ENCODE results near the gene CHCHD6.

Gene CHCHD6

GRCh38 chr3:126835472-126836219 lies 131.6 kb downstream of the CHCHD6 start:
- no peaks in the 10 kb centered on the region for H4K20me1 ChIP-seq (ENCODE audit: low read depth, low read length)
- H3K9me2 ChIP-seq (replicated peaks; ENCODE audit: insufficient read depth, low read length) = no peaks in the 10 kb centered on the region
- H3K27me3 ChIP-seq (ENCODE audit: low read length) = no peaks in the 10 kb centered on the region
- no peaks in the 10 kb centered on the region for H3K36me3 ChIP-seq (ENCODE audit: low read length)
- no peak overlapping the region for H2AFZ ChIP-seq (ENCODE audit: low read depth, low read length, severe bottlenecking)
- no peak overlapping the region for H3K9ac ChIP-seq (ENCODE audit: low read length)
- no peak overlapping the region for H3K27ac ChIP-seq (ENCODE audit: low read depth, low read length)
- no peaks in the 10 kb centered on the region for H3K79me2 ChIP-seq (ENCODE audit: insufficient read depth, low read length)
- H3F3A ChIP-seq (ENCODE audit: insufficient read depth) = no peaks in the 10 kb centered on the region
- no peaks in the 10 kb centered on the region for H3K9me3 ChIP-seq (ENCODE audit: insufficient read depth, low read length)
- TF ChIP-seq EZH2phosphoT487 (conservative IDR thresholded peaks at IDR 0.05; ENCODE audit: low read length) (no peak), CTCF (IDR thresholded peaks at IDR 0.05; ENCODE audit: insufficient read depth, low read length, poor library complexity, severe bottlenecking) (no peak)
- no peak overlapping the region for H3K4me3 ChIP-seq (ENCODE audit: insufficient read depth, low read length, poor library complexity, severe bottlenecking)
- no peak overlapping the region for H3K4me2 ChIP-seq (ENCODE audit: low read depth, low read length, poor library complexity, severe bottlenecking)

- H3K4me2 ChIP-seq (ENCODE audit: low read depth, low read length, poor library complexity, severe bottlenecking) = no peak overlapping the region
- TF ChIP-seq EZH2phosphoT487 (conservative IDR thresholded peaks at IDR 0.05; ENCODE audit: low read length) (no peak), CTCF (IDR thresholded peaks at IDR 0.05; ENCODE audit: insufficient read depth, low read length, poor library complexity, severe bottlenecking) (no peak)
- no peaks in the 10 kb centered on the region for H3K36me3 ChIP-seq (ENCODE audit: low read length)
- H4K20me1 ChIP-seq (ENCODE audit: low read depth, low read length) = no peaks in the 10 kb centered on the region
- no peak overlapping the region for H3K27ac ChIP-seq (ENCODE audit: low read depth, low read length)
- no peaks in the 10 kb centered on the region for H3K9me3 ChIP-seq (ENCODE audit: insufficient read depth, low read length)
- no peaks in the 10 kb centered on the region for H3K9me2 ChIP-seq (replicated peaks; ENCODE audit: insufficient read depth, low read length)
- no peaks in the 10 kb centered on the region for H3K27me3 ChIP-seq (ENCODE audit: low read length)
- no peak overlapping the region for H2AFZ ChIP-seq (ENCODE audit: low read depth, low read length, severe bottlenecking)
- no peaks in the 10 kb centered on the region for H3K79me2 ChIP-seq (ENCODE audit: insufficient read depth, low read length)
- H3K4me3 ChIP-seq (ENCODE audit: insufficient read depth, low read length, poor library complexity, severe bottlenecking) = no peak overlapping the region
- H3F3A ChIP-seq (ENCODE audit: insufficient read depth) = no peaks in the 10 kb centered on the region
- H3K9ac ChIP-seq (ENCODE audit: low read length) = no peak overlapping the region
Measured at GRCh38 chr3:126836220-126836860, 132.3 kb downstream of the CHCHD6 start.

- Histone ChIP-seq H3K36me3 (ENCODE audit: low read length) (no peaks in the 10 kb centered on the region), H3K9ac (ENCODE audit: low read length) (no peak overlapping the region), H3K9me2 (replicated peaks; ENCODE audit: insufficient read depth, low read length) (no peaks in the 10 kb centered on the region), H3K27me3 (ENCODE audit: low read length) (no peaks in the 10 kb centered on the region), H3F3A (ENCODE audit: insufficient read depth) (no peaks in the 10 kb centered on the region), H3K27ac (ENCODE audit: low read depth, low read length) (no peak overlapping the region), H3K4me3 (ENCODE audit: insufficient read depth, low read length, poor library complexity, severe bottlenecking) (no peak overlapping the region), H3K9me3 (ENCODE audit: insufficient read depth, low read length) (no peaks in the 10 kb centered on the region), H2AFZ (ENCODE audit: low read depth, low read length, severe bottlenecking) (no peak overlapping the region), H3K79me2 (ENCODE audit: insufficient read depth, low read length) (no peaks in the 10 kb centered on the region), H4K20me1 (ENCODE audit: low read depth, low read length) (no peaks in the 10 kb centered on the region), H3K4me2 (ENCODE audit: low read depth, low read length, poor library complexity, severe bottlenecking) (no peak overlapping the region)
- TF ChIP-seq EZH2phosphoT487 (conservative IDR thresholded peaks at IDR 0.05; ENCODE audit: low read length) = no peak
- no peak for TF ChIP-seq CTCF (IDR thresholded peaks at IDR 0.05; ENCODE audit: insufficient read depth, low read length, poor library complexity, severe bottlenecking)
Measured at GRCh38 chr3:126837773-126838172, 133.7 kb downstream of the CHCHD6 start.
